Stimulated activated naive B cell treated with anti-CD40 and anti-IgM and Interleukin-4, amounts not matched to agents 10 μg/mL and 1 μg/mL and 100 μg/mL, for 72 hours (primary cell): ENCODE results near the gene PSME2.

Experiments used
- ATAC-seq, 2 donors: fragments of 150-1000 bp; cut with Tn5 transposase; replicated peaks; 2 replicates each; pipeline ENCODE4 v1.10.0; 2021; ENCODE audit warnings: moderate library complexity in 1 of 2
- DNase-seq: peaks from one replicate; pipeline ENCODE4 v3.0.0; 2021
- H3K27ac Mint-ChIP-seq: one replicate; pipeline ENCODE4 v1.8.0; 2022; ENCODE audit warnings: mild to moderate bottlenecking, mixed read lengths
- H3K27me3 Mint-ChIP-seq, 2 donors: one replicate each; pipeline ENCODE4 v1.8.0; 2022; ENCODE audit warnings: mixed read lengths in 2 of 2
- H3K36me3 Mint-ChIP-seq, 2 donors: one replicate each; pipeline ENCODE4 v1.8.0; 2022; ENCODE audit warnings: mixed read lengths in 2 of 2, mild to moderate bottlenecking in 1 of 2
- H3K4me1 Mint-ChIP-seq, 2 donors: one replicate each; pipeline ENCODE4 v1.8.0; 2022; ENCODE audit warnings: mixed read lengths in 2 of 2, mild to moderate bottlenecking in 1 of 2
- H3K4me3 Mint-ChIP-seq, 2 donors: one replicate each; pipeline ENCODE4 v1.8.0; 2022; ENCODE audit warnings: mild to moderate bottlenecking in 2 of 2, mixed read lengths in 2 of 2, moderate library complexity in 1 of 2
- H3K9me3 Mint-ChIP-seq, 2 donors: one replicate each; pipeline ENCODE4 v1.8.0; 2022; ENCODE audit warnings: mixed read lengths in 2 of 2, mild to moderate bottlenecking in 1 of 2

The PSME2 gene

DNA sequence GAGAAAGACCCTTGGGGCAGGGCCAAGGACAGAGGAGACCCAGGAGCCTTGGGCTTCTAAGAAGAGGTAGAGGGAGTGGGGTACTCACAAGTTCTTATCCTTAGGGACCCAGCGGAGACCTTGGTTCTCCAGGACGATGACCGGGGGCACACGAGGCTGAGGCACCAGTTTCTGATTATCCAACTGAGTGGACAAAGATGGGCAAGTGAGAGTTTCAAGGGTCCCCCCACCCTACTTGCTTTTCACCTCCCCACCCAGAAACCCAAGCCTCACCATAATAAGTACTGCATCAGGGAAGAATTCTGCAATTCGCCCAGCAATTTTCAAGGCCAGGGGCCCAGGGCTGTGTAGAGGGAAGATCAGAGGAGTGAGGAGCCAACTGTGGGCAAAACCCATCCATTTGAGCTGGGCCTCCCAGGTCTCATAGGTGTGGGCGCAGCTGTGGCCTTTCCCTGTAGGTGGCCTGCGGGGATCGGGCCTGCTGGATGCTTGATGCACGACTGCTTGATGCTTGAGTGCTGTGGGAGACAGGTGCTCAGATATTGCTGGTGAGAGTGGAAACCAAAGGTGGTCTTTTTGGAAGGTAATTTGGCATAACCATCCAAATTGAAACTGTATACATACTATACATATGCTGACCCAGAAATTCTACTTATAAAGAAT lies 7.0 kb downstream of the PSME2 start:
- no peaks in the 10 kb centered on the region for H3K27me3 Mint-ChIP-seq
- DNase-seq: no peak
- no peak for ATAC-seq
- peaks cover 51 to 76% of the 10 kb centered on the region in 2 donors for H3K4me1 Mint-ChIP-seq
- H3K4me3 Mint-ChIP-seq: peak overlapping the region; percentile 62 to 77
- peaks cover 41 to 52% of the 10 kb centered on the region in 2 donors for H3K36me3 Mint-ChIP-seq
- no peaks in the 10 kb centered on the region for H3K9me3 Mint-ChIP-seq
- peak overlapping the region; percentile 75 for H3K27ac Mint-ChIP-seq

DNA sequence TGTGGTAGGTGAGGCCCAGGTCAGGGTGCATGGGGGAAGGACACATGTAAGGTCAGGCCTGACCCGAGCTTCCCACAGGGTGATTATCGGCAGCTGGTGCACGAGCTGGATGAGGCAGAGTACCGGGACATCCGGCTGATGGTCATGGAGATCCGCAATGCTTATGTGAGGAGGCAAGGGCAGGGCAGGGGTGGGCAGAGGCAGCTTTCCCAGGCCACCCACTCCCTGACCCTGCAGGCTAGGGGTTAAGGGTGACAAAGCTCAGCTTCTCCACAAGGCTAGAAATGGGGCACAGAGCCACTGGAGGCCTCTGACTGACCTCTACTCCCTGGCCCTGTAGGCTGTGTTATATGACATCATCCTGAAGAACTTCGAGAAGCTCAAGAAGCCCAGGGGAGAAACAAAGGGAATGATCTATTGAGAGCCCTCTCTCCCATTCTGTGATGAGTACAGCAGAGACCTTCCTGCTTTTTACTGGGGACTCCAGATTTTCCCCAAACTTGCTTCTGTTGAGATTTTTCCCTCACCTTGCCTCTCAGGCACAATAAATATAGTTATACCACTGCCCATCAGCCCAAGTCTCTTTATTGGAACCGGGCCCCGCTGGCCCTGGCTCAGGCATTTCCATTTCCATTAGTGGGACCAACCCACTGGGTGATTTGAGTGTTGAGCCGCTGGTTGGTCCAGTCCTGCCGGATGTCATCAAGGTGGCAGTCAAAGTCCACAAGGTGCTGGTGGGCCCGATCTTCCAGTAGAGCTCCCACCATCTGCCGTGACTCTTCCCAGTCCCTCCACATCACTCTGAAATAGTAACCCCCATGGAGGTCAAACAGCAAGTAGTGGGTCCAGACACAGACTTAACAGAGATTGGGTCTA lies 7.8 kb downstream of the PSME2 start:
- peak overlapping the region; percentile 62 to 77 for H3K4me3 Mint-ChIP-seq
- peaks cover 48 to 69% of the 10 kb centered on the region in 2 donors for H3K4me1 Mint-ChIP-seq
- H3K36me3 Mint-ChIP-seq: peaks cover 37 to 45% of the 10 kb centered on the region in 2 donors
- peak overlapping the region; percentile 74 for H3K27ac Mint-ChIP-seq
- no peaks in the 10 kb centered on the region for H3K9me3 Mint-ChIP-seq
- DNase-seq (no peak), ATAC-seq (no peak)
- H3K27me3 Mint-ChIP-seq: no peaks in the 10 kb centered on the region

GRCh38 chr14:24137529-24138395 lies 8.6 kb downstream of the PSME2 start:
- DNase-seq: no peak
- Mint-ChIP-seq H3K27ac (peak overlapping the region; percentile 74), H3K36me3 (peaks cover 29 to 37% of the 10 kb centered on the region in 2 donors), H3K9me3 (no peaks in the 10 kb centered on the region), H3K4me3 (peak overlapping the region; percentile 90 to 93), H3K4me1 (peaks cover 43 to 63% of the 10 kb centered on the region in 2 donors), H3K27me3 (no peaks in the 10 kb centered on the region)
- no peak for ATAC-seq

DNA sequence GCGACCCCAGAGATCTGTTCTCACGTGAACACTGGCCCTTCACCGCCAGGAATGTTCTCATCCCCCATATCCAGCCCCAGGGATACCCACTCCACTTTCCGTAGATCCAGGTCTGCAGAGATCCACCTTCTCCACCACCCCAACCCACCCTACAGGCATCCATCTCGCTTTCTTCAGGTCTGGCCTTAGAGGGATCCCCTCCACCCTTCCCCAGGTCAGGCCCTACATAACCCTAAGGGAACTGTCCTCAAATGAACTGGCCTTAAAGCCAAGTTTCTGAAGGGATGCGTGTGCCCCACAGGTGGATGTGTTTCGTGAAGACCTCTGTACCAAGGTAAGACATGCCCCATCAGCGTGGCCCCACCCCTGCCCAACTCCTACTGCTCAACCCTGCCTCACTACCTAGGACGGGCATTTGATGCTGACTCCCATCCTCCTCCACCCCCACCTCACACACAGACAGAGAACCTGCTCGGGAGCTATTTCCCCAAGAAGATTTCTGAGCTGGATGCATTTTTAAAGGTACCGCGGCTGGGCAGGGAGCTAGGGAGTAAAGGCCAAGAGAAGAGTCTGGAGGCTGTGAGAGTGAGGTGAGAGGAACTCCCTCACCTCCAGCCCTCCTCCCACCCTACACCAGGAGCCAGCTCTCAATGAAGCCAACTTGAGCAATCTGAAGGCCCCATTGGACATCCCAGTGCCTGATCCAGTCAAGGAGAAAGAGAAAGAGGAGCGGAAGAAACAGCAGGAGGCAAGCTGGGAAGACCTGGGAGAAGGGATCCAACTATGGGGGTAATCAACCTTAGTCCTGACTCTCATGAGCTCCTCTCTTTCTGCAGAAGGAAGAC lies 9.5 kb downstream of the PSME2 start:
- Mint-ChIP-seq H3K4me1 (peaks cover 45 to 63% of the 10 kb centered on the region in 2 donors), H3K27me3 (no peaks in the 10 kb centered on the region), H3K4me3 (peak overlapping the region; percentile 90 to 93), H3K27ac (peak overlapping the region; percentile 97), H3K36me3 (peaks cover 30 to 35% of the 10 kb centered on the region in 2 donors), H3K9me3 (no peaks in the 10 kb centered on the region)
- DNase-seq (no peak), ATAC-seq (no peak)

GRCh38 chr14:24135834-24136683 lies 10.4 kb downstream of the PSME2 start, which contains the start of gene PSME1:
TSS of gene PSME1 (plus strand) at chr14:24136194. CDS start at chr14:24136263, 69 bp downstream.
- Mint-ChIP-seq H3K27ac (peak within 1 kb of the TSS; percentile 97), H3K36me3 (peaks cover 32 to 35% of the 10 kb centered on the region in 2 donors), H3K4me1 (peaks cover 45 to 65% of the 10 kb centered on the region in 2 donors), H3K27me3 (no peaks in the 10 kb centered on the region), H3K4me3 (peak within 1 kb of the TSS; percentile 90 to 93), H3K9me3 (no peaks in the 10 kb centered on the region)
- DNase-seq (peak; percentile 89), ATAC-seq (peak; percentile 92 to 96)

GRCh38 chr14:24135584-24135833 lies 10.9 kb downstream of the PSME2 start:
- ATAC-seq: peak; percentile 10
- no peak for DNase-seq
- peaks cover 30 to 32% of the 10 kb centered on the region in 2 donors for H3K36me3 Mint-ChIP-seq
- H3K4me3 Mint-ChIP-seq: peak overlapping the region; percentile 90 to 93
- peaks cover 42 to 62% of the 10 kb centered on the region in 2 donors for H3K4me1 Mint-ChIP-seq
- H3K27me3 Mint-ChIP-seq: no peaks in the 10 kb centered on the region
- H3K27ac Mint-ChIP-seq: peak overlapping the region; percentile 93
- no peaks in the 10 kb centered on the region for H3K9me3 Mint-ChIP-seq

GRCh38 chr14:24133735-24134134 lies 12.7 kb downstream of the PSME2 start:
- Mint-ChIP-seq H3K27me3 (no peaks in the 10 kb centered on the region), H3K4me1 (peaks cover 33 to 46% of the 10 kb centered on the region in 2 donors), H3K9me3 (no peaks in the 10 kb centered on the region), H3K4me3 (no peak overlapping the region), H3K36me3 (peaks cover 20 to 23% of the 10 kb centered on the region in 2 donors), H3K27ac (no peak overlapping the region)
- no peak for DNase-seq
- no peak for ATAC-seq

DNA sequence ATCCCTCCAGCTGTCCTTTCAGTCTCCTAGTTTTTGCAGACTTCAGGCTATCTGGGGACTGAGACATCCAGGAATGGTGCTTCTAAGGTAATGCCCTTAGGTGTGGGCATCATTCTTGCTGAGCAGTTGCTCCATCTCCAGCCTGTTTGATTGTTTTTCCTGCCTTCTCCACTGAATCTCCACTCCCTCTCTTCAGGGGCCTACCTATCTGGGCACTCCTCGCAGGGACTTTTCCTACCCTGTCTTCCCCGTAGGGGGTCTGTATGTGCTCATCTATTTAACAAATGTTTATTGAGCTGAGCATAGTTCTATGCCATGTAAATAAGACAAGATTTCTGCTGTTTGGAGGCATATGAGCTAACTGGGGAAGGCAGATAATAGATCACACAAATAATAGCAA lies 13.4 kb downstream of the PSME2 start:
- H3K27ac Mint-ChIP-seq: peak overlapping the region; percentile 63
- no peaks in the 10 kb centered on the region for H3K27me3 Mint-ChIP-seq
- peaks cover 12 to 15% of the 10 kb centered on the region in 2 donors for H3K36me3 Mint-ChIP-seq
- DNase-seq (no peak), ATAC-seq (no peak)
- H3K4me3 Mint-ChIP-seq: peak overlapping the region in 1 of 2 donors; percentile 49
- H3K4me1 Mint-ChIP-seq: peaks cover 28 to 40% of the 10 kb centered on the region in 2 donors
- no peaks in the 10 kb centered on the region for H3K9me3 Mint-ChIP-seq

DNA sequence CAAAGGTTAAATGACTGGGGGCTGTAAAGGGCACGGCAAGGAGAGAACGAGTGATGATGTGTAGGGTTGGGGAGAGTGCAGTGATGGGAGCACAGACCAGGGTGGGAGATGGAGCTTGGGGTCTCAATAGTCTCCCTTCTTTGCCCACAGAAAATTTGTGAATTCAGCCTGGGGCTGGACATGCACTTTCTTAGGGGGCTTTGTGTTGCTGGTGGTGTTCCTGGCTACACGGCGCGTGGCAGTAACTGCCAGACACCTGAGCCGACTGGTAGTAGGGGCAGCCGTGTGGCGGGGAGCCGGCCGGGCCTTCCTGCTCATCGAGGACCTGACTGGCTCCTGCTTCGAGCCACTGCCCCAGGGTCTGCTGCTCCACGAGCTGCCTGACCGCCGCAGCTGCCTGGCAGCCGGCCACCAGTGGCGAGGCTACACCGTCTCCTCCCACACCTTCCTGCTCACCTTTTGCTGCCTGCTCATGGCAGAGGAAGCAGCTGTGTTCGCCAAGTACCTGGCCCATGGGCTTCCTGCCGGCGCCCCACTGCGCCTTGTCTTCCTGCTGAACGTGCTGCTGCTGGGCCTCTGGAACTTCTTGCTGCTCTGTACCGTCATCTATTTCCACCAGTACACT lies 14.2 kb downstream of the PSME2 start:
- no peak for ATAC-seq
- Mint-ChIP-seq H3K27me3 (no peaks in the 10 kb centered on the region), H3K36me3 (peaks cover 8 to 13% of the 10 kb centered on the region in 2 donors), H3K4me3 (peak overlapping the region in 1 of 2 donors; percentile 11), H3K4me1 (peaks cover 25 to 37% of the 10 kb centered on the region in 2 donors), H3K27ac (no peak overlapping the region), H3K9me3 (no peaks in the 10 kb centered on the region)
- no peak for DNase-seq

- ATAC-seq: no peak
- H3K27ac Mint-ChIP-seq: no peak overlapping the region
- no peak for DNase-seq
- no peaks in the 10 kb centered on the region for H3K27me3 Mint-ChIP-seq
- H3K4me1 Mint-ChIP-seq: peaks cover 19 to 31% of the 10 kb centered on the region in 2 donors
- peaks cover 2 to 7% of the 10 kb centered on the region in 2 donors for H3K36me3 Mint-ChIP-seq
- no peak overlapping the region for H3K4me3 Mint-ChIP-seq
- H3K9me3 Mint-ChIP-seq: no peaks in the 10 kb centered on the region
These were observed 14.9 kb downstream of the PSME2 start for GRCh38 chr14:24131549-24131966.

- no peak for DNase-seq
- peaks cover 19 to 29% of the 10 kb centered on the region in 2 donors for H3K4me1 Mint-ChIP-seq
- no peaks in the 10 kb centered on the region for H3K9me3 Mint-ChIP-seq
- ATAC-seq: no peak
- H3K36me3 Mint-ChIP-seq: peaks cover 0 to 5% of the 10 kb centered on the region in 2 donors
- peak overlapping the region; percentile 42 for H3K27ac Mint-ChIP-seq
- no peak overlapping the region for H3K4me3 Mint-ChIP-seq
- H3K27me3 Mint-ChIP-seq: no peaks in the 10 kb centered on the region
These were observed 15.5 kb downstream of the PSME2 start for GRCh38 chr14:24130717-24131548.

DNA sequence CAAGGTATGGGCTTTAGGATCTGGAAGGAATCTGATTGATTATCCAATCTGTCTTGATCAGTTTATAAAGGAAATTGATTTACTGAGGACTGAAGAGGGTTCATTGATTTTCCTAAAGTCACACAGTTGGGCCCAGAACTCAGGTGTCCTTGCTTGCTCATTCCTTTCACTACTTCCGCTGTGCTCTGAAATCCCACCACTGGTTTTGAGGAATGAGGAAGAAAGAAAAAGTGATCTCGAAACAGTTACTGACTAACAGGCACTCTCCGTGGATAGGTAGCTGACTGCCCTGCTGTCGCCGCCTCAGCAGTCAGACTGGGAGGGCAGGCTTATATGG lies 16.1 kb downstream of the PSME2 start, which contains the start of gene FITM1:
TSS of gene FITM1 (plus strand) at position 280 of the 337 bp plus-strand sequence. CDS start 905 bp downstream, outside the sequence.
- H3K9me3 Mint-ChIP-seq: no peaks in the 10 kb centered on the region
- no peak for ATAC-seq
- no peak within 1 kb of the TSS for H3K4me3 Mint-ChIP-seq
- DNase-seq: no peak
- peak within 1 kb of the TSS; percentile 42 for H3K27ac Mint-ChIP-seq
- peaks cover 16 to 26% of the 10 kb centered on the region in 2 donors for H3K4me1 Mint-ChIP-seq
- no peaks in the 10 kb centered on the region for H3K27me3 Mint-ChIP-seq
- H3K36me3 Mint-ChIP-seq: peaks cover under 1 to 5% of the 10 kb centered on the region in 2 donors
